Uterus (tissue), 4 donors: ENCODE measurements around the gene ALDH1L1. TPM values are rescaled to one million over a fixed set of nuclear protein-coding genes. Genes with fewer than 3 reads are reported as not detected.

Experiments used
- DNase-seq, 2 donors: peaks; one replicate each; pipeline ENCODE4 v3.0.0-alpha.2; 2019 to 2020
- H3K27ac ChIP-seq, 2 donors: fragments of 200-600 bp; sonication (generic); 1 replicate in 1 of 2; 2 replicates in 1 of 2; pipeline ENCODE4 v1.5.1; 2016 to 2018
- H3K27me3 ChIP-seq, 2 donors: fragments of 200-600 bp; sonication (generic); one replicate each; pipeline ENCODE4 v1.5.1; 2018 to 2019; ENCODE audit warnings: control low read depth in 1 of 2
- H3K36me3 ChIP-seq, 2 donors: fragments of 200-600 bp; sonication (generic); one replicate each; pipeline ENCODE4 v1.5.1; 2019; ENCODE audit warnings: control low read depth in 1 of 2
- H3K4me1 ChIP-seq, 2 donors: fragments of 200-600 bp; sonication (generic); one replicate each; pipeline ENCODE4 v1.5.1; 2018 to 2019; ENCODE audit warnings: control low read depth in 1 of 2
- H3K4me3 ChIP-seq, 2 donors: fragments of 200-600 bp; sonication (generic); 1 replicate in 1 of 2; 2 replicates in 1 of 2; pipeline ENCODE4 v1.5.1; 2018 to 2019; ENCODE audit warnings: mild to moderate bottlenecking in 1 of 2
- H3K9me3 ChIP-seq, 2 donors: fragments of 200-600 bp; sonication (generic); one replicate each; pipeline ENCODE4 v1.5.1; 2019; ENCODE audit warnings: control low read depth in 1 of 2
- CTCF ChIP-seq, 4 experiments: fragments of 200-600 bp in 2 of 4; fragments of 450-650 bp in 2 of 4; sonication (generic) in 2 of 4; IDR thresholded peaks; one replicate each; pipeline ENCODE4 v1.5.1; 2016 to 2019; ENCODE audit warnings: antibody characterized with exemption in 4 of 4, mild to moderate bottlenecking in 2 of 4, moderate library complexity in 1 of 4
- POLR2A ChIP-seq, 2 donors: fragments of 450-650 bp; IDR thresholded peaks; one replicate each; pipeline ENCODE4 v1.6.1; 2016; ENCODE audit warnings: antibody characterized with exemption in 2 of 2, mild to moderate bottlenecking in 1 of 2, moderate library complexity in 1 of 2
- intact Hi-C: fragments of 100-400 bp; cut with DNase I; formaldehyde crosslinking; loops from one replicate; pipeline ENCODE4 v1.15.1; 2023; ENCODE audit warnings: low total_unique reads
- total RNA-seq, 4 donors: library from RNA; depleted of rRNA in 3 of 4; stranded (reverse); fragments of >200 nt in 3 of 4; gene quantifications; one replicate each; pipeline versions ENCODE4 v1.1.0 to v1.2.4, GENCODE V29; 2014 to 2023
- donor health status: DM: yes; HTN: yes; CAD: no.

The ALDH1L1 gene
- 10 to 100 TPM in 2 of 4 donors, 1 to 10 TPM in 2; 2.1 to 27.3 (median 8.4) TPM for total RNA-seq

GRCh38 chr3:126180477-126181397 lies at the start of gene ALDH1L1:
Gene ALDH1L1, minus strand, starts transcription at chr3:126180586. Its CDS starts 19,607 bp downstream, at chr3:126160979.
- Histone ChIP-seq H3K27me3 (no peaks in the 10 kb centered on the region), H3K4me3 (peak within 1 kb of the TSS; percentile 43 to 67), H3K27ac (peak within 1 kb of the TSS; percentile 71 to 81), H3K36me3 (no peaks in the 10 kb centered on the region), H3K4me1 (peaks cover 0 to 5% of the 10 kb centered on the region in 2 donors), H3K9me3 (no peaks in the 10 kb centered on the region)
- no peak for TF ChIP-seq POLR2A (IDR thresholded peaks at IDR 0.05)
- TF ChIP-seq CTCF (IDR thresholded peaks at IDR 0.05), result peak in 2 of 4 experiments; percentile 3 to 8
- DNase-seq, result peak; percentile 86 to 90
- intact Hi-C loops, result no loop called here

GRCh38 chr3:126226374-126226773 lies 46.0 kb upstream of the ALDH1L1 start:
- peaks cover 0 to 4% of the 10 kb centered on the region in 2 donors for H3K27me3 ChIP-seq
- H3K4me1 ChIP-seq, result no peaks in the 10 kb centered on the region
- no peak overlapping the region for H3K27ac ChIP-seq
- no peak overlapping the region for H3K4me3 ChIP-seq
- H3K36me3 ChIP-seq, result no peaks in the 10 kb centered on the region
- TF ChIP-seq CTCF (IDR thresholded peaks at IDR 0.05) (no peak), POLR2A (IDR thresholded peaks at IDR 0.05) (no peak)
- no peak for DNase-seq
- intact Hi-C loops, result no loop called here
- H3K9me3 ChIP-seq, result peaks cover 0 to 7% of the 10 kb centered on the region in 2 donors

- intact Hi-C loops, result no loop called here
- no peaks in the 10 kb centered on the region for H3K4me1 ChIP-seq
- H3K27me3 ChIP-seq, result no peaks in the 10 kb centered on the region
- no peak for DNase-seq
- no peaks in the 10 kb centered on the region for H3K9me3 ChIP-seq
- no peak overlapping the region for H3K4me3 ChIP-seq
- no peak overlapping the region for H3K27ac ChIP-seq
- TF ChIP-seq CTCF (IDR thresholded peaks at IDR 0.05) (no peak), POLR2A (IDR thresholded peaks at IDR 0.05) (no peak)
- no peaks in the 10 kb centered on the region for H3K36me3 ChIP-seq
Observed at GRCh38 chr3:126216416-126216815, 36.0 kb upstream of the ALDH1L1 start.

GRCh38 chr3:126213379-126214028 lies 33.1 kb upstream of the ALDH1L1 start:
- intact Hi-C loops, result no loop called here
- no peaks in the 10 kb centered on the region for H3K9me3 ChIP-seq
- TF ChIP-seq POLR2A (IDR thresholded peaks at IDR 0.05) (no peak), CTCF (IDR thresholded peaks at IDR 0.05) (no peak)
- H3K27ac ChIP-seq, result peak overlapping the region; percentile 49 to 67
- no peaks in the 10 kb centered on the region for H3K27me3 ChIP-seq
- H3K36me3 ChIP-seq, result no peaks in the 10 kb centered on the region
- peak in 1 of 2 donors; percentile 27 for DNase-seq
- peak overlapping the region; percentile 23 to 58 for H3K4me3 ChIP-seq
- no peaks in the 10 kb centered on the region for H3K4me1 ChIP-seq
